GM12872 (cell line): ENCODE data around the gene TM4SF20.

Experiments used
- TF ChIP-seq, protein P1 (sequence below): IDR thresholded peaks from 3 replicates; pipeline ENCODE4 v1.5.1; 2011; ENCODE audit warnings: low read depth, mild to moderate bottlenecking, low read length, moderate library complexity; ENCODE audit not compliant: insufficient read depth

The TM4SF20 gene

DNA sequence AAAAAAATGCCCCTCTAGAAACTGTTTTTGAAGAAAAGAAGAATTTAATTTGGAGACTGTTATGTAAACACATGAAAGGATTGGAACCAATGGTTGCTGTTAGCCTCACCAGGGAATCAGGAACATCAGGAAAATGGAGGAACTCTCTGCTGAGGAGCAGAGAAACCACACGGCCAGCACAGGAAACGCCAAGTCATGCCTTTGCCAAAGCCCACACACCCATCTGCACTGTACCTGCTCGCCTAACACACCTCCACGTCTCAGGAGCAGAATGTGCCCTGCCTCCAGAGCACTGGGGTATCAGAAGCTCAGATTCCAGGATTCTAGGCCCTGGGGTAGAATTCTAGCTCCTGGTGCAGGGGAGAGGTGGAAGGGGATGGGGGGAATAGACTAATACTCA lies 18.5 kb upstream of the TM4SF20 start:
- TF ChIP-seq, protein P1, sequence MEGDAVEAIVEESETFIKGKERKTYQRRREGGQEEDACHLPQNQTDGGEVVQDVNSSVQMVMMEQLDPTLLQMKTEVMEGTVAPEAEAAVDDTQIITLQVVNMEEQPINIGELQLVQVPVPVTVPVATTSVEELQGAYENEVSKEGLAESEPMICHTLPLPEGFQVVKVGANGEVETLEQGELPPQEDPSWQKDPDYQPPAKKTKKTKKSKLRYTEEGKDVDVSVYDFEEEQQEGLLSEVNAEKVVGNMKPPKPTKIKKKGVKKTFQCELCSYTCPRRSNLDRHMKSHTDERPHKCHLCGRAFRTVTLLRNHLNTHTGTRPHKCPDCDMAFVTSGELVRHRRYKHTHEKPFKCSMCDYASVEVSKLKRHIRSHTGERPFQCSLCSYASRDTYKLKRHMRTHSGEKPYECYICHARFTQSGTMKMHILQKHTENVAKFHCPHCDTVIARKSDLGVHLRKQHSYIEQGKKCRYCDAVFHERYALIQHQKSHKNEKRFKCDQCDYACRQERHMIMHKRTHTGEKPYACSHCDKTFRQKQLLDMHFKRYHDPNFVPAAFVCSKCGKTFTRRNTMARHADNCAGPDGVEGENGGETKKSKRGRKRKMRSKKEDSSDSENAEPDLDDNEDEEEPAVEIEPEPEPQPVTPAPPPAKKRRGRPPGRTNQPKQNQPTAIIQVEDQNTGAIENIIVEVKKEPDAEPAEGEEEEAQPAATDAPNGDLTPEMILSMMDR, result no peak

DNA sequence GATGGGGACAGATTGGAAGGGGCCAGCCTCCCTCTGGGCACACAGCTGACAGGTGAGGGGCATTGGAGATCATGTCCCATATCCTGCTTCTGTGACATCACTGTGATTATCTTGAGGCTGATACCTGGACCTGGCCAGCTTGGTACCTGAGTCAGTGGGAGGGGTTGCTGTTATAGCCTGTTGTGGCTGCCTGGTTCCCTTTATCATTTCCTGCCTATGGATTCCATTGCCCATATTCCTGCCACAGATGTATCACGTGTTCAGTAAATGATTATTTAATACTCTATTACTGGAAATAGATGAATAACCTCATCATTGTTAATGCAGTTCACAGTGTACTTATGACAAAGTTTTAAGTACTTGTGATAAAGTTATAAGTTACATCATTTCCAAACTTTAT lies 16.4 kb upstream of the TM4SF20 start:
- TF ChIP-seq, protein P1, result no peak

DNA sequence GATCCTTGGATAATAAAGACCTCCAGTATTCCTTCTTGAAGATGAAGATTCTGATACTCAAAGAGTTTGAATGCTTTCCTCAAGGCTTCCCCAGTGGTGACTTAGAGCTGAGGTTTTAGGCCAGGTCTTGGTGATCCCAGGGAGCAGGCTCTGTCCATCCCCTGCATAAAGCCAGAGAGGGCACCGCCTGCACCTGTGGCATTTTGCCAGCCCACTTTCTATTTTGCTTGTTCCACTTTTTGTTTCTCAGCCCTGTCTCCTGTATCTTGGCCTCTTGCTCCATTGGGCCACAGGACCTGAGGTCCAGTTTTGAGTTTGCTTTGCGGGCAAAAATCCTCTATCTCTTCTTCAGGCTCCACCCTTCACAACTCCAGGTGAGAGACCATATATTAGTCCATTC lies 15.3 kb upstream of the TM4SF20 start:
- TF ChIP-seq, protein P1, result no peak

DNA sequence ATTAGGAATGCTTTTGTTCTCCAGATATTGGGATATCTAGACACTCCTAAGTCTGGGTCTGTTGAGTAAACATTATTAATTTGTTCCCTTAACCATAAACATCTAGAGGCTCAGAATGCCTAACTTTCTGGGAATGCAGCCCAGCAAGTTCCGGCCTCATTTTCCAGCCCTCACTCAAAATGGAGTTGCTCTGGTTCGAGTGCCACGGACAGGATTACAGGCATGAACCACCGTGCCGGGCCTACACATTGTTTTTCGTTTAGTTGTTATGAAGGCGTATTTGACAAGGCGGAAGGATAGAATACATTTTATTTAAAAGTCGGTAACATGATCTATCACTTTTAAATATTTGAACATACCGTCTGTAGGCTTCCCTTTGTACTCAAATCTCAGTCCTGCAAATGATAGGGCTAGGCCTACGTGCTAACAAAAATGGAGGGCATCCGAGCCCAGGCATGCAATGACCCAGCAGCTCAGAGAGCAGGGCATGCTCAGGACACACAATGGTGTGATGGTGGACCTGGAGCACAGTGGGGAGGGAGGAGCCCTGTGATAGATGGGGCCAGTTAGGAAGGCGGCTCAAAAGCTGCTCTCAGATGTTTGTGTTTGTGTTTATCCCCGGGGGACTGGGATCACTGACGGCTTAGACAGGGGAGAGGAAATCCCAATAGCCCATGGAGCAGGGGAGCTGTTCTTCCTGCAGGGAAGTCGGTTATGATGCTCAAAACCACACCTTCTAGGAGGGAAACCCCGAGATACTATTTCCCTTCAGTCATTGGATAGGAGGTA lies 11.6 kb upstream of the TM4SF20 start:
- TF ChIP-seq, protein P1, result no peak

DNA sequence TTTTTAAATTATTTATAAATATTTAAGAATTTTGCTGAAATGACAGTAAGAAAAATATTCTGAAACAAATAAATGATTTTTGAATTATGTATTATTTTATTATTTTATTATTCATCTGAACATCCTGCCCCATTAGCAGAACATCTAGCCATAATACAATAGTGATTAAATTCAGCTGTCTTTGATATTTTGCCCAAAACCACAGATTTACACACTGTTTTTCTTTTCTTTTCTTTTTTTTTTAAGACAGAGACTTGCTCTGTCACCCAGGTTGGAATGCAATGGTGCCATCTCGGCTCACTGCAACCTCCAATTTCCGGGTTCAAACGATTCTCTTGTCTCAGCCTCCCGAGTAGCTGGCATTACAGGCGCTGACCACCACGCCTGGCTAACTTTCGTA lies 10.6 kb upstream of the TM4SF20 start:
- TF ChIP-seq, protein P1, result no peak

DNA sequence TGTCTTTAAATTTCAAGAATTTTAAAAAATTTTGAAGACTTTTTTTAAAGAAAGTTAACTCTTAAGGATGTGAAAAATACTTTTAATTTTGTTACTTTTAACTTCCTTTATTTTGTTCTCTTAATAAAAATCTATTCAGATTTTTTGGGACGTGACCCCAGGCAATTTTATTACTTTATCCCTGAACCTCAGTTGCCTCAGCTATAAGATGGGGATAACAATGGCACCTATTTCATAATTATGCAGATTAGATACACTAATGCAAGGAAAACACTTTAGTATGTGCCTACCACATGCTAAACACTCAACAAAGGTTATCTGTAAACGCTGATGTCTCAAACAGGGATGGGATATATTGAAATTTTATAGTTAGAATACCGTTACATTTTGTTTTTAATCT lies 10.1 kb upstream of the TM4SF20 start:
- TF ChIP-seq, protein P1, result no peak

DNA sequence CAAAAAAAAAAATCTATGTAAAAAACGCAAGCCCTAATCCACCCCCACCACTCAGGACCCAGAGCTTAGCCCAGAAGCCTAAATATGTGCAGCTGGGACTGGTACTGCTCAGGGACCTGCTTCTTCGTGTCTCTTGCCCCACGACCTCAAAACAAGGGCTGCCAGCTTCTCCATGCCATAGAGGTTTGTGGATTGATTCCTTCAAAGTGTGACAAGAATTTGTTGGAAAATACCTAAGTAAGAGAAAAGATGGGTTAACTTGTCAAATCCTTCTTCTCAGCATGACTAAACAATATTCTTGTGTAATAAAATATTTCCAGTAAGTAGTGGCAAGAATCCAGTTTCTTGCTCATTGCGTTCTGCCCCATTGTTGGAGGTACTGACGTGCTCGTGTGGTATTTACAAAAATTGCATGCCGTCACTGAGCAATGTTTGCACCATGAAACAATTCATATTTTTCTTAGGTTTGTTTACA lies 9.5 kb upstream of the TM4SF20 start:
- TF ChIP-seq, protein P1, result no peak
